NCI-H345 treated with DMSO at 0.1 percent for 48 hours (cell line): Measurements from ENCODE around the gene ANKRD66.
"Not testable (repeated sequence)": the region's sequence is repeated elsewhere in the genome, so short reads cannot be mapped to it uniquely, and the experiment has no call there.

ENCODE experiments used
- DNase-seq: peaks from one replicate; lab custom pipeline; 2025; ENCODE audit not compliant: unreplicated experiment; lab: John Stamatoyannopoulos, UW

ANKRD66 gene

GRCh38 chr6:46746696-46747095 lies at the start of gene ANKRD66:
Gene ANKRD66 (plus strand): TSS chr6:46746933. CDS start chr6:46751949, 5,016 bp downstream.
- DNase-seq: no peak

- no peak for DNase-seq
These were observed 46.8 kb upstream of the ANKRD66 start for GRCh38 chr6:46699970-46700369.

GRCh38 chr6:46704562-46704961 lies 42.2 kb upstream of the ANKRD66 start:
- no peak for DNase-seq

- DNase-seq: no peak
These were observed 40.3 kb upstream of the ANKRD66 start for GRCh38 chr6:46706464-46706863.

- DNase-seq: no peak
These were observed 35.2 kb upstream of the ANKRD66 start for GRCh38 chr6:46711491-46711890.

GRCh38 chr6:46715141-46715540 lies 31.6 kb upstream of the ANKRD66 start:
- no peak for DNase-seq

- DNase-seq: no peak
These were observed 27.6 kb upstream of the ANKRD66 start for GRCh38 chr6:46719099-46719498.

- no peak for DNase-seq
These were observed 26.3 kb upstream of the ANKRD66 start for GRCh38 chr6:46720401-46720800.

GRCh38 chr6:46729787-46730326 lies 16.9 kb upstream of the ANKRD66 start:
- no peak for DNase-seq

- no peak for DNase-seq
These were observed 15.7 kb upstream of the ANKRD66 start for GRCh38 chr6:46730921-46731461.

GRCh38 chr6:46733341-46733801 lies 13.4 kb upstream of the ANKRD66 start:
- no peak for DNase-seq

- peak; percentile 32 for DNase-seq
These were observed 11.6 kb upstream of the ANKRD66 start, which contains the start of gene PLA2G7 for GRCh38 chr6:46734867-46735719. Gene PLA2G7 (minus strand): TSS chr6:46735375. CDS start chr6:46722891, 12,484 bp downstream.

- DNase-seq: no peak
These were observed 11.1 kb upstream of the ANKRD66 start for GRCh38 chr6:46735720-46736031.

- DNase-seq: no peak
These were observed 9.8 kb upstream of the ANKRD66 start for GRCh38 chr6:46736906-46737305.

- no peak for DNase-seq
These were observed 5.3 kb upstream of the ANKRD66 start for GRCh38 chr6:46741482-46741881.

- DNase-seq: no peak
These were observed 4.8 kb upstream of the ANKRD66 start for GRCh38 chr6:46741910-46742309.

GRCh38 chr6:46743425-46744158 lies 3.1 kb upstream of the ANKRD66 start:
- DNase-seq: no peak

- DNase-seq: not testable (repeated sequence)
These were observed 2.5 kb upstream of the ANKRD66 start for GRCh38 chr6:46744159-46744725.

- DNase-seq: no peak
These were observed 760 bp upstream of the ANKRD66 start for GRCh38 chr6:46745973-46746372.

GRCh38 chr6:46748940-46749503 lies 2.3 kb downstream of the ANKRD66 start:
- DNase-seq: no peak

- no peak for DNase-seq
These were observed 3.0 kb downstream of the ANKRD66 start for GRCh38 chr6:46749731-46750130.
